Tibial nerve (tissue), 4 donors: ENCODE measurements around the gene COPE.
"Not testable (repeated sequence)": the region's sequence is repeated elsewhere in the genome, so short reads cannot be mapped to it uniquely, and the experiment has no call there.

ENCODE experiments used
- EP300 ChIP-seq, 2 donors: sonication (generic); formaldehyde crosslinking; IDR thresholded peaks; one replicate each; pipeline ENCODE4 v1.6.1; 2017; ENCODE audit warnings: antibody characterized with exemption in 2 of 2, mild to moderate bottlenecking in 1 of 2
- TF ChIP-seq, protein P1 (sequence below), 5 experiments: fragments of 200-600 bp in 3 of 5; fragments of 450-650 bp in 2 of 5; sonication (generic) in 3 of 5; IDR thresholded peaks; one replicate each; pipeline ENCODE4 v1.5.1; 2016 to 2019; ENCODE audit warnings: antibody characterized with exemption in 5 of 5, mild to moderate bottlenecking in 3 of 5, moderate library complexity in 2 of 5

DNA sequence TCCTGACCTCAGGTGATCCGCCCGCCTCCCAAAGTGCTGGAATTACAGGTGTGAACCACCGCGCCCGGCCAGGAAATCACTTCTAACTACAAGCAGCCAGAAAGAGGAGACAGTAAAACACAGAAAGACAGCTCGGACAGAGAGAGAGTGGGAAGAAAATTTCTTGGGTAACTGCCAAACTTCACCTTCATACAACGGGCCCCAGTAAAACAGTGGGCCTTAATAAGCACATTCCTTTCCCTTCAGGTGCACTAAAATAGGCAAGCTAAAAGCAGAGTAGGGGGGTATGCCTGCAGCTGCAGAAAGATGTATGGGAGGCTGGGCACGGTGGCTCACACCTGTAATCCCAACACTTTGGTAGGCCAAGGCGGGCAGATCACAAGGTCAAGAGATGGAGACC, 1.6 kb downstream of the COPE start:
- TF ChIP-seq, protein P1, sequence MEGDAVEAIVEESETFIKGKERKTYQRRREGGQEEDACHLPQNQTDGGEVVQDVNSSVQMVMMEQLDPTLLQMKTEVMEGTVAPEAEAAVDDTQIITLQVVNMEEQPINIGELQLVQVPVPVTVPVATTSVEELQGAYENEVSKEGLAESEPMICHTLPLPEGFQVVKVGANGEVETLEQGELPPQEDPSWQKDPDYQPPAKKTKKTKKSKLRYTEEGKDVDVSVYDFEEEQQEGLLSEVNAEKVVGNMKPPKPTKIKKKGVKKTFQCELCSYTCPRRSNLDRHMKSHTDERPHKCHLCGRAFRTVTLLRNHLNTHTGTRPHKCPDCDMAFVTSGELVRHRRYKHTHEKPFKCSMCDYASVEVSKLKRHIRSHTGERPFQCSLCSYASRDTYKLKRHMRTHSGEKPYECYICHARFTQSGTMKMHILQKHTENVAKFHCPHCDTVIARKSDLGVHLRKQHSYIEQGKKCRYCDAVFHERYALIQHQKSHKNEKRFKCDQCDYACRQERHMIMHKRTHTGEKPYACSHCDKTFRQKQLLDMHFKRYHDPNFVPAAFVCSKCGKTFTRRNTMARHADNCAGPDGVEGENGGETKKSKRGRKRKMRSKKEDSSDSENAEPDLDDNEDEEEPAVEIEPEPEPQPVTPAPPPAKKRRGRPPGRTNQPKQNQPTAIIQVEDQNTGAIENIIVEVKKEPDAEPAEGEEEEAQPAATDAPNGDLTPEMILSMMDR (IDR thresholded peaks at IDR 0.05) = not testable (repeated sequence)
- TF ChIP-seq EP300 (IDR thresholded peaks at IDR 0.05) = not testable (repeated sequence)
